HEK293T (cell line): ENCODE measurements around the gene FAM20B.

Experiments used
- ARNT ChIP-seq: fragments of 450-650 bp; IDR thresholded peaks from 2 replicates; pipeline ENCODE4 v1.6.1; 2017; ENCODE audit warnings: mild to moderate bottlenecking
- BHLHE40 ChIP-seq: fragments of 450-650 bp; IDR thresholded peaks from 2 replicates; pipeline ENCODE4 v1.6.1; 2016; ENCODE audit warnings: mild to moderate bottlenecking, moderate library complexity, borderline replicate concordance
- CTBP1 ChIP-seq: fragments of 450-650 bp; IDR thresholded peaks from 2 replicates; pipeline ENCODE4 v1.6.1; 2016; ENCODE audit warnings: borderline replicate concordance
- ELF4 ChIP-seq: fragments of 450-650 bp; IDR thresholded peaks from 2 replicates; pipeline ENCODE4 v1.6.1; 2017; ENCODE audit warnings: antibody characterized with exemption
- FOXA1 ChIP-seq: fragments of 450-650 bp; IDR thresholded peaks from 2 replicates; pipeline ENCODE4 v1.6.1; 2016; ENCODE audit warnings: mild to moderate bottlenecking
- FOXK2 ChIP-seq: fragments of 450-650 bp; IDR thresholded peaks from 2 replicates; pipeline ENCODE4 v1.6.1; 2016; ENCODE audit warnings: mild to moderate bottlenecking
- FOXM1 ChIP-seq: fragments of 450-650 bp; IDR thresholded peaks from 2 replicates; pipeline ENCODE4 v1.6.1; 2017; ENCODE audit warnings: mild to moderate bottlenecking, borderline replicate concordance
- HDGF ChIP-seq: fragments of 450-650 bp; IDR thresholded peaks from 2 replicates; pipeline ENCODE4 v1.6.1; 2017; ENCODE audit warnings: antibody characterized with exemption, borderline replicate concordance
- L3MBTL2 ChIP-seq: fragments of 450-650 bp; conservative IDR thresholded peaks from 2 replicates; pipeline ENCODE4 v1.6.1; 2016; ENCODE audit warnings: mild to moderate bottlenecking
- SP1 ChIP-seq: fragments of 450-650 bp; IDR thresholded peaks from 2 replicates; pipeline ENCODE4 v1.6.1; 2017
- SUZ12 ChIP-seq: fragments of 450-650 bp; IDR thresholded peaks from 2 replicates; pipeline ENCODE4 v1.6.1; 2016; ENCODE audit warnings: mild to moderate bottlenecking
- TARDBP ChIP-seq: fragments of 450-650 bp; IDR thresholded peaks from 2 replicates; pipeline ENCODE4 v1.6.1; 2016

DNA sequence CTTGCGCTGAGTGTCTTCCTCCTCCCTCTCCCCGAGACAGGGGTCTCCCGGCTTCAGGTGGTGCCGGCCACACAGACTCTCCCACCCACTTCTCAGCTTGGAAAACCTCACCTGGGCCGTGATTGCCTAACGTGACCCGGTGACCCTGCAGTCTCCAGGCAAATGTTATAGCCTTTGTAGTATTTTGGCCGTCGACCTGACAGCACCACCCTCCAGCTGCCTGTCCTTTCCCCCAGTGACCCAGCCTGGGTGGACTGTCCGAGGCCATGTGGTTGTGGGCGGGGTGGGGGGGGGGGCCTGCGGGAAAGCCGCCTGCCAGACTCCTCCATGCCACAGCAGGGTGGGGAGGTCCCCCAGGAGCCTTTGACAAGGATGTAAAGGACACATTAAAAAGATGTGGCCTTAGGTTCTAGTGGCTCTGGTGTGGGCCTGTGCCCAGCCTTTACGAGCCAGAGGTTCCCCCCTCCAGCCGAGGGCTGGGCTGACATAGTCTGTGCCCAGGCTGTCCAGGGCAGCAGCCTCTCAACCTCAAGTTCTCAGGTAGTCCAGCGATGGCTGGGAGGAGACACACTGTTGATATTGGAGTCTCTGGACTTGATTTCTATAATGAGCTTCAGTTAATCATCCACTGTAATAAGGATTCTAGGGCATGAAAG lies 64.3 kb downstream of the FAM20B start:
- no peak for TF ChIP-seq BHLHE40
- TF ChIP-seq FOXA1, result no peak
- no peak for TF ChIP-seq TARDBP
- no peak for TF ChIP-seq SUZ12
- no peak for TF ChIP-seq CTBP1
- no peak for TF ChIP-seq ARNT
- TF ChIP-seq FOXK2, result no peak
- TF ChIP-seq SP1, result no peak
- TF ChIP-seq FOXM1, result no peak
- TF ChIP-seq L3MBTL2, result no peak
- TF ChIP-seq HDGF, result no peak
- no peak for TF ChIP-seq ELF4
